ENCODE results near the gene TRIO. TPM values are rescaled to one million over a fixed set of nuclear protein-coding genes. Genes with fewer than 3 reads are reported as not detected.
A peak's percentile ranks its signal among the peaks of the same experiment; 100 is the strongest.

TRIO gene
- total RNA-seq, 1 experiment from 2014 or later = 211 TPM

DNA sequence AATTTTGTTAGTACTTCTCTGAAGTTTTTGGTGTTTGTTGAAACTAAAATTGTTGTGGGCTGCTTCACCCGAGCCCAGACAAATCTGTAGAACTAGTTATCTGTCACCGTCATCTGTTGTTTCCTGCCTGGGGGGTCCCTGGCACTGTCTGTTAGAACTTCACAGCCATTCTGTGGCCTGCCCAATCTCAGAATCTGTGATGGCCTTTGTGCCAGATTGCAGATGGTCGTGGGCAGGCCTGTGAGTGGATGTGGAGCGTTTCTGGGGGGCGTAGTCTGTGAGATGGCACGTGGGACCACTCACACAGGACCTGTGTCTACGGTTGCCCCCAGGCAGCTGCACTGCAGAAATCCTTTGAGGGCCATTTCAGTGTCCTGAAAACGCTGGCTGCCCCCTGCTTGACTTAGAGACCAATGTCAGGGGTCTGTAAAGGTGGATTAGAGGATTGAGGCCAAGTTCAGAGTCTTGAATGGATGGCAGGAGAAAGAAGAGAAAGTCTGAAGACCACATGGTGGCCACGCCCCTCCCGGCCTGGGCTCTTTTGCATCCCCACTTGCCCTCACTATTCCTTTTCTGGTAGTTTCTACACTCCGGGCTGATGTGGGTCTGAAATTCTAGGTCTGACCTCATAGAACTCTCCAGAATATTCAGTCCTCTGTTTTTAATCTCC lies 38.3 kb downstream of the TRIO start:
- peaks cover 25% of the 10 kb centered on the region for H3F3A ChIP-seq (ENCODE audit: low read length, unreplicated experiment)
- H3K36me3 ChIP-seq (ENCODE audit: low read depth, low read length) = no peaks in the 10 kb centered on the region
- no peaks in the 10 kb centered on the region for H3K9me3 ChIP-seq (ENCODE audit: low read length)
- peaks cover 82% of the 10 kb centered on the region for H3K4me1 ChIP-seq (ENCODE audit: insufficient read depth, low read length)
- H3K4me3 ChIP-seq (ENCODE audit: low read length) = no peak overlapping the region
- BruUV-seq (replicated peaks) = no TSS peak
- H3K27me3 ChIP-seq (ENCODE audit: low read length) = no peaks in the 10 kb centered on the region
- no peak overlapping the region for H2AFZ ChIP-seq (ENCODE audit: low read length)
- no peaks in the 10 kb centered on the region for H3K9me2 ChIP-seq (replicated peaks; ENCODE audit: low read length)
- ChIA-PET CTCF (no interaction called here), POLR2A (ENCODE audit: unreplicated experiment) (no interaction called here)
- ATAC-seq (no peak), DNase-seq (no peak)
- H3K79me2 ChIP-seq (ENCODE audit: low read length) = peaks cover 100% of the 10 kb centered on the region
- TF ChIP-seq, protein P1, sequence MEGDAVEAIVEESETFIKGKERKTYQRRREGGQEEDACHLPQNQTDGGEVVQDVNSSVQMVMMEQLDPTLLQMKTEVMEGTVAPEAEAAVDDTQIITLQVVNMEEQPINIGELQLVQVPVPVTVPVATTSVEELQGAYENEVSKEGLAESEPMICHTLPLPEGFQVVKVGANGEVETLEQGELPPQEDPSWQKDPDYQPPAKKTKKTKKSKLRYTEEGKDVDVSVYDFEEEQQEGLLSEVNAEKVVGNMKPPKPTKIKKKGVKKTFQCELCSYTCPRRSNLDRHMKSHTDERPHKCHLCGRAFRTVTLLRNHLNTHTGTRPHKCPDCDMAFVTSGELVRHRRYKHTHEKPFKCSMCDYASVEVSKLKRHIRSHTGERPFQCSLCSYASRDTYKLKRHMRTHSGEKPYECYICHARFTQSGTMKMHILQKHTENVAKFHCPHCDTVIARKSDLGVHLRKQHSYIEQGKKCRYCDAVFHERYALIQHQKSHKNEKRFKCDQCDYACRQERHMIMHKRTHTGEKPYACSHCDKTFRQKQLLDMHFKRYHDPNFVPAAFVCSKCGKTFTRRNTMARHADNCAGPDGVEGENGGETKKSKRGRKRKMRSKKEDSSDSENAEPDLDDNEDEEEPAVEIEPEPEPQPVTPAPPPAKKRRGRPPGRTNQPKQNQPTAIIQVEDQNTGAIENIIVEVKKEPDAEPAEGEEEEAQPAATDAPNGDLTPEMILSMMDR (conservative IDR thresholded peaks at IDR 0.05; ENCODE audit: low read depth, low read length) = no peak
- TF ChIP-seq EZH2phosphoT487 (IDR thresholded peaks at IDR 0.05; ENCODE audit: borderline replicate concordance, low read length) (no peak), EZH2 (IDR thresholded peaks at IDR 0.05; ENCODE audit: low read length, unreplicated experiment) (no peak)
- no peak overlapping the region for H3K9ac ChIP-seq (ENCODE audit: low read length)
- H4K20me1 ChIP-seq (ENCODE audit: low read length) = peaks cover 14% of the 10 kb centered on the region
- H3K4me2 ChIP-seq (ENCODE audit: low read length) = no peak overlapping the region
- intact Hi-C loops (cut with micrococcal nuclease) = no loop called here
- H3K27ac ChIP-seq (ENCODE audit: low read length) = no peak overlapping the region

DNA sequence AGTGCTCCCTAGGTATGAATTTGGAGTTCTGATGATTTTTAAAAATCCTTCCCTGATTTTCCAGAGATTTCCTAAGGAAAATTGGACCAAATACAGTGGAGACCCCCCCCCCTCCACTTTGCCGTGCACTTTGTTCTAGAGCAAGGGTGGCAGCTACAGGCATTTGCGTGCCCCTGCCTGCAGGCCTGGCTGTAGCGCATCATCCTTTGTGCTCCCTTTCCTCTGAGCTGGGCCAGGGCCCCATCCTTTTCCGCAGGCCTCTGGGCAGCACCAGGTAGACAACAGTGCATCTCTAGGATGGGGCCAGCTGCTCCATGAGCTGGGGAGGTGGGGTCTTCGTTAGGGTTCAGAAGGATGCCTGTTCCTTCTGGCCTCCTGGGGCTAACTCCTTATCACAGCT lies 39.6 kb downstream of the TRIO start:
- no peak overlapping the region for H3K9ac ChIP-seq (ENCODE audit: low read length)
- peaks cover 100% of the 10 kb centered on the region for H3K79me2 ChIP-seq (ENCODE audit: low read length)
- DNase-seq (no peak), ATAC-seq (no peak)
- TF ChIP-seq, protein P1 (conservative IDR thresholded peaks at IDR 0.05; ENCODE audit: low read depth, low read length) = no peak
- TF ChIP-seq EZH2phosphoT487 (IDR thresholded peaks at IDR 0.05; ENCODE audit: borderline replicate concordance, low read length) (no peak), EZH2 (IDR thresholded peaks at IDR 0.05; ENCODE audit: low read length, unreplicated experiment) (no peak)
- H3K9me2 ChIP-seq (replicated peaks; ENCODE audit: low read length) = no peaks in the 10 kb centered on the region
- no peak overlapping the region for H2AFZ ChIP-seq (ENCODE audit: low read length)
- intact Hi-C loops (cut with micrococcal nuclease) = no loop called here
- H3K27me3 ChIP-seq (ENCODE audit: low read length) = no peaks in the 10 kb centered on the region
- H3K36me3 ChIP-seq (ENCODE audit: low read depth, low read length) = no peaks in the 10 kb centered on the region
- H3K4me1 ChIP-seq (ENCODE audit: insufficient read depth, low read length) = peaks cover 86% of the 10 kb centered on the region
- H4K20me1 ChIP-seq (ENCODE audit: low read length) = peaks cover 9% of the 10 kb centered on the region
- no TSS peak for BruUV-seq (replicated peaks)
- CTCF ChIA-PET = no interaction called here
- H3K4me2 ChIP-seq (ENCODE audit: low read length) = no peak overlapping the region
- peaks cover 22% of the 10 kb centered on the region for H3F3A ChIP-seq (ENCODE audit: low read length, unreplicated experiment)
- no peaks in the 10 kb centered on the region for H3K9me3 ChIP-seq (ENCODE audit: low read length)
- H3K4me3 ChIP-seq (ENCODE audit: low read length) = no peak overlapping the region
- H3K27ac ChIP-seq (ENCODE audit: low read length) = no peak overlapping the region
- POLR2A ChIA-PET (ENCODE audit: unreplicated experiment) = interaction anchor here (0.5 kb wide), 1 partner anchor 39 kb away, joined by 3 read pairs; no protein-coding TSS in a partner anchor

DNA sequence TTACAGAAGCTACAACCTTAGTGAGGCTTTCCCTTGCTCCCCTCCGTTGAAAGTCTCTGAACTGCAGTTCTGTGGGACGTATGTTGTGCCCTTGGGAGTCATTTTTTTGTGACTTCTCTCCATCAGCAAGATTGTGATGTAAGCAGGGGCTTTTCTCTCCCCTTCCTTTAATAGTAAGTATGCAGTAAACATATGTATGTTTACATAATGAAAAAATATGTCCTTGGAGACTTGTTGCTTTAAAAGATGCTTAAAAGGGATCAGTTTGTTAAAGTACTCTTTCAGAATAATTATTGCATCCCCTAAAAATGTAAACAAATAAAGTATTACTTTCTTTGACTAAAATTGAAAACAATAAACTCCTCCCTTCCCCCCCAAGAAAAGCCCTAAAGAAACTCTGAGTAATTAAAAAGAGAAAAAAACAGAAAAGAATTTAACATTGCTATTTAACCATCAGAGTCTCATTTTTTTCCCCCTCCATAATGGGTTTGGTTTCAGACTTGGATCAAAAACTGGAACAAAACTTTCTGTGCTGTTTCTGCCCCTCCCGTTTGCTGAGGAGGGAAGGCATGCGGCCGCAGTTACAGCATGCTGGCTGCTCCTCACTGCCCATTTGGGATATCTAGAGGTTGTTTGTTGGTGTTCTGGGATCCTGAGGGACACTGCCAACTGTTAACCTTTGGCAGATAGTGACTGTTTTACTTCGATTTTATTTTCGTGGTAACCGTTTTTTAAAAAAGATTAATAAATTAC lies 40.2 kb downstream of the TRIO start:
- no peaks in the 10 kb centered on the region for H3K36me3 ChIP-seq (ENCODE audit: low read depth, low read length)
- peak overlapping the region; percentile 94 for H3K27ac ChIP-seq (ENCODE audit: low read length)
- POLR2A ChIA-PET (ENCODE audit: unreplicated experiment) = no interaction called here
- CTCF ChIA-PET = no interaction called here
- H4K20me1 ChIP-seq (ENCODE audit: low read length) = peaks cover 3% of the 10 kb centered on the region
- intact Hi-C loops (cut with micrococcal nuclease) = no loop called here
- no peak overlapping the region for H3K4me2 ChIP-seq (ENCODE audit: low read length)
- no peaks in the 10 kb centered on the region for H3K9me2 ChIP-seq (replicated peaks; ENCODE audit: low read length)
- peaks cover 16% of the 10 kb centered on the region for H3F3A ChIP-seq (ENCODE audit: low read length, unreplicated experiment)
- BruUV-seq (replicated peaks) = no TSS peak
- DNase-seq = no peak
- no peak for TF ChIP-seq EZH2phosphoT487 (IDR thresholded peaks at IDR 0.05; ENCODE audit: borderline replicate concordance, low read length)
- TF ChIP-seq, protein P1 (conservative IDR thresholded peaks at IDR 0.05; ENCODE audit: low read depth, low read length) = no peak
- no peak for TF ChIP-seq EZH2 (IDR thresholded peaks at IDR 0.05; ENCODE audit: low read length, unreplicated experiment)
- H3K9ac ChIP-seq (ENCODE audit: low read length) = no peak overlapping the region
- no peak overlapping the region for H3K4me3 ChIP-seq (ENCODE audit: low read length)
- H2AFZ ChIP-seq (ENCODE audit: low read length) = no peak overlapping the region
- no peaks in the 10 kb centered on the region for H3K9me3 ChIP-seq (ENCODE audit: low read length)
- H3K4me1 ChIP-seq (ENCODE audit: insufficient read depth, low read length) = peaks cover 86% of the 10 kb centered on the region
- no peak for ATAC-seq
- no peaks in the 10 kb centered on the region for H3K27me3 ChIP-seq (ENCODE audit: low read length)
- H3K79me2 ChIP-seq (ENCODE audit: low read length) = peaks cover 100% of the 10 kb centered on the region
